ENCODE results near the gene YTHDC1.

Gene YTHDC1

DNA sequence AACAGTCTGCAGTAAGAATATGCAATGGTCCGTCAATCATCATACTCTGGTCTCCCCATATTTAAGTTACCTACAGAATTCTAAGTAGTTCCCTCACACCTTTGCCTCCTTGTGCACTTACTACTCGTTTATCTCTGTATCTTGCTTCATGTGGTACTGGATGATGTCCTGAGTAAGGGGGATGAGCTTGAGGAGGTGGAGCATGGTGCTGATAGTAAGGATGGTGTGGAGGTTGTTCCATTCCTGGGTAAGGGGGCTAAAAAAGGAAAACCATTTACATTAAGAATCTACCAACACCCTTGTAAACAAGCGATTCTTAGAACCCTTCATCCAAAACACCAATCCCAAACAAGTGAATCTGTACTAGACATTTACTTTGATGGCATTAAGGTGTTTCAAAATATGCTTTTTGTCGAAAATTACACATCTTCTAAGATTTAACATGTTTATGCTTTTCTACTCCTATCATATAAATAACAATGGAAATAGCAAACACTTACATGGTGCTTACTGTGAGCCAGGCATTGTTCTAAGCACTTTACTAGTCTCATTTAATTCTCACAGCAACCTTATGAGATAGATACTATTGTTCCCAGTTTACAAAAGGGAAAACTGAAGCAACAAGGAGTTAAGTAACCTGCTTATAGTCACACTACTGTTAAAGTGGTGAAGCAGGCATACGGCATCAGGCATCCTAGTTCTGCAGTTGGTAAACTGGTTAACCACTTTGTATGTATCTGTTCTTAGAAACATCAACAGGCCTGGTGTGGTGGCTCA, 33.5 kb downstream of the YTHDC1 start:
- no peak overlapping the region for H3K27ac ChIP-seq
- H3K27me3 ChIP-seq (ENCODE audit: control insufficient read depth, insufficient read depth, low read length), result no peaks in the 10 kb centered on the region
- H3K9ac ChIP-seq, result no peak overlapping the region
- H3K4me2 ChIP-seq (ENCODE audit: low read length), result no peak overlapping the region
- no peaks in the 10 kb centered on the region for H3K4me1 ChIP-seq
- H3K9me3 ChIP-seq (ENCODE audit: control insufficient read depth, low read length), result no peaks in the 10 kb centered on the region
- H2AFZ ChIP-seq, result no peak overlapping the region
- TF ChIP-seq, protein P1, sequence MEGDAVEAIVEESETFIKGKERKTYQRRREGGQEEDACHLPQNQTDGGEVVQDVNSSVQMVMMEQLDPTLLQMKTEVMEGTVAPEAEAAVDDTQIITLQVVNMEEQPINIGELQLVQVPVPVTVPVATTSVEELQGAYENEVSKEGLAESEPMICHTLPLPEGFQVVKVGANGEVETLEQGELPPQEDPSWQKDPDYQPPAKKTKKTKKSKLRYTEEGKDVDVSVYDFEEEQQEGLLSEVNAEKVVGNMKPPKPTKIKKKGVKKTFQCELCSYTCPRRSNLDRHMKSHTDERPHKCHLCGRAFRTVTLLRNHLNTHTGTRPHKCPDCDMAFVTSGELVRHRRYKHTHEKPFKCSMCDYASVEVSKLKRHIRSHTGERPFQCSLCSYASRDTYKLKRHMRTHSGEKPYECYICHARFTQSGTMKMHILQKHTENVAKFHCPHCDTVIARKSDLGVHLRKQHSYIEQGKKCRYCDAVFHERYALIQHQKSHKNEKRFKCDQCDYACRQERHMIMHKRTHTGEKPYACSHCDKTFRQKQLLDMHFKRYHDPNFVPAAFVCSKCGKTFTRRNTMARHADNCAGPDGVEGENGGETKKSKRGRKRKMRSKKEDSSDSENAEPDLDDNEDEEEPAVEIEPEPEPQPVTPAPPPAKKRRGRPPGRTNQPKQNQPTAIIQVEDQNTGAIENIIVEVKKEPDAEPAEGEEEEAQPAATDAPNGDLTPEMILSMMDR (IDR thresholded peaks at IDR 0.05), result no peak
- no peaks in the 10 kb centered on the region for H3K79me2 ChIP-seq
- no peak overlapping the region for H3K4me3 ChIP-seq (ENCODE audit: low read depth, low read length)
- no peaks in the 10 kb centered on the region for H3K36me3 ChIP-seq (ENCODE audit: control insufficient read depth, insufficient read depth, low read length)

DNA sequence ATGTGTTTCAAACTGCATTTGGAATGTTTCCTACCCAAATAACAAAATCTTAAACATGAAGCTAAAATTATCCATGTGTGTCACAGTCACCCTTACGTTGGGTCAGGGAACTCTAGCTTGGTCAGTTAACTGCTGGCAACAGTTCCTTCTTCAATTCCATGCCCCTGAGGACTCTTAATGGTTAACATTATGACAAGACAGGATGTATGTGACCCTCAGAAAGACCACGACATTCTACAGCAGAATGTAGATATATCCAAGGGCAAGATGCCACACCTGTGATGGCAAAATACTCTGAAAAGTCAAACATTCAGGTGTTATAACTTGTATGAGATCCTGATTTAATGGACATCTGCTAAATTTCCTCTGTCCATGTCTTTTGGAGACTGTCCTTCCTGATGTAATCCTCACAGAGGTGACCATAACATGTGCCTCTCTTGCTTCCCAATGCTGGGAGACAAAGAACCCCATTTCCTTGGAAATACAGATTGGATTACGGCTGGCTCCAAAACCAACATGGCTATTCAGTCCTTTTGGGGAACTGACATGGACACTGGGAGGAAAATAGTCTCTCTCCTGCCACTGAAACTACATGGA, 39.1 kb downstream of the YTHDC1 start:
- no peaks in the 10 kb centered on the region for H3K36me3 ChIP-seq (ENCODE audit: control insufficient read depth, insufficient read depth, low read length)
- H3K9me3 ChIP-seq (ENCODE audit: control insufficient read depth, low read length), result no peaks in the 10 kb centered on the region

DNA sequence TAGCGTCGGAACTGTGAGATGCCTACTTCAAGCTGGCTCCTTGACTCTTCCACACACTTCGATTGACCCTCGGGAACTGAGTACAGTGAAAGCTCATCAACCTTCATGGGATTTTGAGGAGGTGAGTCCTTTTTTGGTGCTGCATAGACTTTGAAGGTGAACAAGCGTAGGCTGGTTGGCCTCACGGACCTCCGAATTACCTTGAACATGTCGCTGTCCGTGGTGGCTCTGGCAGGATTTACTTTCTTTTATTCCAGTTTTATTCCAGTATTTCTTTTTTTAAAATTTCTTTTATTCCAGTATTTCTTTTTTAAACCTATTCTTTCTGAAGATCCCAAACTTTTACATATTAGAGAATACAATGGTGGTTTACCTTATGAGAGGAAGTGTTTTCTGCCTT, 45.2 kb downstream of the YTHDC1 start:
- Histone ChIP-seq H3K9me3 (ENCODE audit: control insufficient read depth, low read length) (no peaks in the 10 kb centered on the region), H3K27me3 (ENCODE audit: control insufficient read depth, insufficient read depth, low read length) (no peaks in the 10 kb centered on the region), H2AFZ (no peak overlapping the region), H3K4me3 (ENCODE audit: low read depth, low read length) (no peak overlapping the region), H3K4me2 (ENCODE audit: low read length) (no peak overlapping the region), H3K27ac (no peak overlapping the region), H3K79me2 (no peaks in the 10 kb centered on the region), H3K36me3 (ENCODE audit: control insufficient read depth, insufficient read depth, low read length) (no peaks in the 10 kb centered on the region), H3K4me1 (no peaks in the 10 kb centered on the region), H3K9ac (no peak overlapping the region)
- TF ChIP-seq, protein P1 (IDR thresholded peaks at IDR 0.05), result no peak

More for the DNA sequence above, 39.1 kb downstream of the YTHDC1 start:
- Histone ChIP-seq H3K4me3 (ENCODE audit: low read depth, low read length) (no peak overlapping the region), H3K9ac (no peak overlapping the region), H3K27ac (no peak overlapping the region), H3K4me1 (no peaks in the 10 kb centered on the region), H3K79me2 (no peaks in the 10 kb centered on the region), H2AFZ (no peak overlapping the region), H3K4me2 (ENCODE audit: low read length) (no peak overlapping the region), H3K27me3 (ENCODE audit: control insufficient read depth, insufficient read depth, low read length) (no peaks in the 10 kb centered on the region)
- TF ChIP-seq, protein P1 (IDR thresholded peaks at IDR 0.05), result no peak

DNA sequence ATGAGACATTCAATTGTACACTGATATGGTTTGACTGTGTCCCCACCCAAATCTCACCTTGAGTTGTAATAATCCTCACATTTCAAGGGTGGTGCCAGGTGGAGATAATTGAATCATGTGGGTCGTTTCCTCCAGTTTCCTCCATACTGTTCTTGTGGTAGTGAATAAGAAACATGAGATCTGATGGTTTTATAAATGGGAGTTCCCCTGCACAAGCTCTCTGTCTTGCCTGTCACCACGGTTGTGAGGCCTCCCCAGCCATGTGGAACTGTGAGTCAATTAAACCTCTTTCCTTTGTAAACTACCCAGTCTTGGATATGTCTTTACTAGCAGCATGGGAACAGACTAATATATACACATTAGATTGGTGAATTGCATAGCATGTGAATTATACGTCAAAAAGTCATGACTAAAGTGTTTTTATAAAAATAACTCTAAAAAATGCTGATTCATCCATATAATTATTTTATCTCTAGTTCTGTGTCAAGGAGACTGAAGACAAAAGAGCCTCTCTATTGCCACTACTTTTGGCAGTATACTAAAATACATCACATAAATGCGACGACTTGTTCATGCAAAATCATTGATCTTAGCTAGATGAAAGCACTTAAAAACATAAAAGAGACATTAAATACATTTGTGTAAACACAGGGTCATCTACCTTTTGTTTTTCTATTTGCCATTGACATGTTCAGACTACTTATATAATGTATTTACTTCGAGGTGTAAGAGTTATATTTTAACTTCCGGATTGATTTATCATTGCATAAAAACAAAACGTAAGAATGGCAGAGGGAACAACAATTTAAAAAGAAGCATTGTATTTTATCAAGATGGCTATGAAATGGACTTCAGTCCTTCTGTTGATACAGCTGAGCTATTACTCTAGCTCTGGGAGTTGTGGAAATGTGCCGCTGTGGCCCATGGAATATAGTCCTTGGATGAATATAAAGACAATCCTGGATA, 50.1 kb downstream of the YTHDC1 start:
- Histone ChIP-seq H3K27me3 (ENCODE audit: control insufficient read depth, insufficient read depth, low read length) (no peaks in the 10 kb centered on the region), H3K4me3 (ENCODE audit: low read depth, low read length) (no peak overlapping the region), H3K9me3 (ENCODE audit: control insufficient read depth, low read length) (no peaks in the 10 kb centered on the region), H3K9ac (no peak overlapping the region), H3K79me2 (no peaks in the 10 kb centered on the region), H2AFZ (no peak overlapping the region), H3K36me3 (ENCODE audit: control insufficient read depth, insufficient read depth, low read length) (no peaks in the 10 kb centered on the region), H3K4me1 (no peaks in the 10 kb centered on the region), H3K4me2 (ENCODE audit: low read length) (no peak overlapping the region), H3K27ac (no peak overlapping the region)
- TF ChIP-seq, protein P1 (IDR thresholded peaks at IDR 0.05), result no peak

Measured in parathyroid adenoma (tissue), 2 donors.